PC-3 (cell line): ENCODE results near the gene FOLR1. TPM values are rescaled to one million over a fixed set of nuclear protein-coding genes. Genes with fewer than 3 reads are reported as not detected.
"Not testable (repeated sequence)": the region's sequence is repeated elsewhere in the genome, so short reads cannot be mapped to it uniquely, and the experiment has no call there.

Source experiments
- ATAC-seq: fragments of 200-7000 bp; cut with Tn5 transposase; 2 replicates; pipeline ENCODE4 v1.9.1; 2020; ENCODE audit warnings: mild to moderate bottlenecking, moderate library complexity
- BruUV-seq: library from RNA; stranded (reverse); fragments of 400-500 nt; replicated peaks from 2 replicates; lab custom pipeline; 2021; lab: Mats Ljungman, UMichigan
- CTCF ChIA-PET: fragments of 300-600 bp; sonication (Branson Sonifier 250); formaldehyde crosslinking; loops from one replicate; lab custom pipeline; 2022; ENCODE audit warnings: antibody characterized with exemption; lab: Charles Lee
- POLR2A ChIA-PET: fragments of 300-600 bp; sonication (Branson Sonifier 250); formaldehyde crosslinking; loops from one replicate; lab custom pipeline; 2022; ENCODE audit warnings: antibody characterized with exemption; ENCODE audit not compliant: unreplicated experiment; lab: Charles Lee
- DNase-seq: peaks from one replicate; pipeline ENCODE4 v3.0.0-alpha.2; 2015
- H2AFZ ChIP-seq: fragments of 300-600 bp; sonication (generic); 2 replicates; pipeline ENCODE4 v1.6.0; 2016; ENCODE audit warnings: antibody characterized with exemption, low read length
- H3F3A ChIP-seq: fragments of 300-600 bp; sonication (generic); one replicate; pipeline ENCODE4 v1.6.0; 2017; ENCODE audit warnings: antibody characterized with exemption, low read length, control low read depth, mild to moderate bottlenecking; ENCODE audit not compliant: unreplicated experiment
- H3K27ac ChIP-seq: fragments of 300-600 bp; sonication (generic); 2 replicates; pipeline ENCODE4 v1.5.1; 2016; ENCODE audit warnings: mild to moderate bottlenecking, low read length
- H3K27me3 ChIP-seq: fragments of 300-600 bp; sonication (generic); 2 replicates; pipeline ENCODE4 v1.6.1; 2016; ENCODE audit warnings: low read length, mixed read lengths
- H3K36me3 ChIP-seq: fragments of 300-600 bp; sonication (generic); 2 replicates; pipeline ENCODE4 v1.6.1; 2016; ENCODE audit warnings: low read depth, mixed run types, low read length, mixed read lengths
- H3K4me1 ChIP-seq: fragments of 300-600 bp; sonication (generic); 2 replicates; pipeline ENCODE4 v1.5.1; 2016; ENCODE audit warnings: low read length; ENCODE audit not compliant: insufficient read depth
- H3K4me2 ChIP-seq: fragments of 300-600 bp; sonication (generic); 2 replicates; pipeline ENCODE4 v1.6.0; 2016; ENCODE audit warnings: low read length
- H3K4me3 ChIP-seq: fragments of 300-600 bp; sonication (generic); 2 replicates; pipeline ENCODE4 v1.5.1; 2016; ENCODE audit warnings: mild to moderate bottlenecking, low read length, mixed read lengths
- H3K79me2 ChIP-seq: fragments of 300-600 bp; sonication (generic); 2 replicates; pipeline ENCODE4 v1.6.1; 2017; ENCODE audit warnings: low read length, mixed read lengths
- H3K9ac ChIP-seq: fragments of 300-600 bp; sonication (generic); 2 replicates; pipeline ENCODE4 v1.6.0; 2016; ENCODE audit warnings: mild to moderate bottlenecking, low read length
- H3K9me2 ChIP-seq: fragments of 300-600 bp; sonication (generic); replicated peaks from 2 replicates; pipeline ENCODE4 v1.6.1; 2016; ENCODE audit warnings: mixed run types, low read length, mixed read lengths
- H3K9me3 ChIP-seq: fragments of 300-600 bp; sonication (generic); 2 replicates; pipeline ENCODE4 v1.6.1; 2016; ENCODE audit warnings: low read length, mixed read lengths
- H4K20me1 ChIP-seq: fragments of 300-600 bp; sonication (generic); 2 replicates; pipeline ENCODE4 v1.6.1; 2016; ENCODE audit warnings: low read length, mixed read lengths
- CTCF ChIP-seq: fragments of 300-600 bp; sonication (generic); conservative IDR thresholded peaks from 2 replicates; pipeline ENCODE4 v1.5.1; 2017; ENCODE audit warnings: antibody characterized with exemption, low read depth, mild to moderate bottlenecking, low read length
- EZH2 ChIP-seq: fragments of 300-600 bp; sonication (generic); IDR thresholded peaks from one replicate; pipeline ENCODE4 v1.6.1; 2017; ENCODE audit warnings: antibody characterized with exemption, mild to moderate bottlenecking, low read length; ENCODE audit not compliant: unreplicated experiment
- EZH2phosphoT487 ChIP-seq: fragments of 300-600 bp; sonication (generic); IDR thresholded peaks from 2 replicates; pipeline ENCODE4 v1.6.1; 2018; ENCODE audit warnings: mild to moderate bottlenecking, antibody characterized with exemption, low read length, borderline replicate concordance
- intact Hi-C: fragments of 100-400 bp; cut with micrococcal nuclease; formaldehyde crosslinking; loops from 2 replicates; pipeline ENCODE4 v1.9.0; 2023
- total RNA-seq: library from RNA; depleted of rRNA; stranded (reverse); fragments of >200 nt; gene quantifications from 2 replicates; pipeline ENCODE4 v1.2.3, GENCODE V29; 2014

The FOLR1 gene
- total RNA-seq, 1 experiment from 2014 or later: 0.36 TPM

- intact Hi-C loops: no loop called here
- ChIA-PET CTCF (interaction anchor here (0.5 kb wide), 1 partner anchor 24 kb away, joined by 4 read pairs; no protein-coding TSS in a partner anchor), POLR2A (no interaction called here)
- no peak for DNase-seq
- Histone ChIP-seq H3K36me3 (no peaks in the 10 kb centered on the region), H3K4me3 (no peak overlapping the region), H3K9ac (no peak overlapping the region), H3K79me2 (no peaks in the 10 kb centered on the region), H2AFZ (no peak overlapping the region), H3K9me3 (no peaks in the 10 kb centered on the region), H3K4me2 (no peak overlapping the region), H3F3A (no peaks in the 10 kb centered on the region), H3K27ac (no peak overlapping the region), H3K27me3 (no peaks in the 10 kb centered on the region), H3K9me2 (no peaks in the 10 kb centered on the region), H3K4me1 (peaks cover 10% of the 10 kb centered on the region; the same call in 1 of the 2 replicates), H4K20me1 (no peaks in the 10 kb centered on the region)
- no peak for TF ChIP-seq EZH2phosphoT487
- TF ChIP-seq CTCF: no peak
- no peak for TF ChIP-seq EZH2
- no peak for ATAC-seq
- no TSS peak for BruUV-seq
Observed at GRCh38 chr11:72146625-72147024, 45.3 kb upstream of the FOLR1 start.

GRCh38 chr11:72150882-72151281 is 41.1 kb upstream of the FOLR1 start:
- no peak overlapping the region for H3K4me3 ChIP-seq
- BruUV-seq: no TSS peak

GRCh38 chr11:72153874-72154273 is 38.1 kb upstream of the FOLR1 start:
- POLR2A ChIA-PET, BruUV-seq, H4K20me1 ChIP-seq, H3K9me2 ChIP-seq, H3K4me1 ChIP-seq, H3K36me3 ChIP-seq, intact Hi-C loops, H3K27me3 ChIP-seq, H3K79me2 ChIP-seq, H3K4me3 ChIP-seq, ATAC-seq, H3K9me3 ChIP-seq, H3K4me2 ChIP-seq, DNase-seq, H3K9ac ChIP-seq, H3K27ac ChIP-seq, H3F3A ChIP-seq, H2AFZ ChIP-seq: not testable (repeated sequence)
- CTCF ChIA-PET: interaction anchor here (1.3 kb wide), 1 partner anchor 128 kb away, joined by 10 read pairs; no protein-coding TSS in a partner anchor

More at GRCh38 chr11:72150882-72151281, 41.1 kb upstream of the FOLR1 start:
- POLR2A ChIA-PET: no interaction called here
- CTCF ChIA-PET: no interaction called here
- Histone ChIP-seq H3K9ac (no peak overlapping the region), H3K4me1 (no peaks in the 10 kb centered on the region), H3K9me2 (no peaks in the 10 kb centered on the region), H2AFZ (no peak overlapping the region), H3K36me3 (no peaks in the 10 kb centered on the region), H3K27me3 (peaks cover 1% of the 10 kb centered on the region; the same call in 1 of the 2 replicates), H3K27ac (no peak overlapping the region), H4K20me1 (no peaks in the 10 kb centered on the region), H3K4me2 (no peak overlapping the region), H3F3A (no peaks in the 10 kb centered on the region), H3K79me2 (no peaks in the 10 kb centered on the region), H3K9me3 (no peaks in the 10 kb centered on the region)
- no peak for DNase-seq
- no peak for ATAC-seq
- TF ChIP-seq EZH2 (no peak), CTCF (no peak), EZH2phosphoT487 (no peak)
- intact Hi-C loops: no loop called here
